C4-2B (cell line): ENCODE results near the gene PDXDC1.
"Not testable (repeated sequence)": the region's sequence is repeated elsewhere in the genome, so short reads cannot be mapped to it uniquely, and the experiment has no call there.

Experiments
- CTCF ChIP-seq: fragments of 450-650 bp; conservative IDR thresholded peaks from 2 replicates; pipeline ENCODE4 v1.5.1; 2017; ENCODE audit warnings: mild to moderate bottlenecking
- ZFX ChIP-seq: fragments of 450-650 bp; IDR thresholded peaks from 2 replicates; pipeline ENCODE4 v1.6.1; 2017

- not testable (repeated sequence) for TF ChIP-seq CTCF, ZFX
Observed at GRCh38 chr16:15168953-15169652, 194.3 kb downstream of the PDXDC1 start.
